GM10266 (cell line): ENCODE measurements around the gene PGM2L1.

Source experiments
- DNase-seq: peaks from one replicate; pipeline ENCODE4 v3.0.0; 2012; ENCODE audit errors: extremely low spot score
- TF ChIP-seq, protein P1 (sequence below): IDR thresholded peaks from 2 replicates; pipeline ENCODE4 v1.5.1; 2012; ENCODE audit warnings: mild to moderate bottlenecking, low read depth; ENCODE audit not compliant: control insufficient read depth, insufficient read depth; ENCODE audit errors: missing control alignments

PGM2L1 gene

DNA sequence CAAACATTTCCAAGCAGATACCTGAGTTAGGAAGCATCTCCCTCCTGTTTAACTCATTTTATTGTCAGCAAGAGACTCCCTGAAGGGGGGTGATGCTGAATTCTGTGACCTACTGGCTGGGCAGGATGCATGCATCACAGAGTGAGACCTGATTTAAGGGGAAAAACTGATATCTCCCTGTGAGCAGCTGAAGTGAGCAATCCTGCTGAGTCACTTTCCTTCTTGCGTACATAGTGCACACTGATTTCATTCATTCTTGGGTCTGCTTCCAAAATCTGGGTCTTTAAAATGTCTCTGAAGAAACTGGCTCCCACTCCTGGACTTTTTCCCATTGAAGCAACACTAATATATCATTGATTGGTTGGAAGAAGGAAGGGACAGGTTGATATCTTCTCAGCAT is 110.1 kb downstream of the PGM2L1 start:
- no peak for DNase-seq
- TF ChIP-seq, protein P1, sequence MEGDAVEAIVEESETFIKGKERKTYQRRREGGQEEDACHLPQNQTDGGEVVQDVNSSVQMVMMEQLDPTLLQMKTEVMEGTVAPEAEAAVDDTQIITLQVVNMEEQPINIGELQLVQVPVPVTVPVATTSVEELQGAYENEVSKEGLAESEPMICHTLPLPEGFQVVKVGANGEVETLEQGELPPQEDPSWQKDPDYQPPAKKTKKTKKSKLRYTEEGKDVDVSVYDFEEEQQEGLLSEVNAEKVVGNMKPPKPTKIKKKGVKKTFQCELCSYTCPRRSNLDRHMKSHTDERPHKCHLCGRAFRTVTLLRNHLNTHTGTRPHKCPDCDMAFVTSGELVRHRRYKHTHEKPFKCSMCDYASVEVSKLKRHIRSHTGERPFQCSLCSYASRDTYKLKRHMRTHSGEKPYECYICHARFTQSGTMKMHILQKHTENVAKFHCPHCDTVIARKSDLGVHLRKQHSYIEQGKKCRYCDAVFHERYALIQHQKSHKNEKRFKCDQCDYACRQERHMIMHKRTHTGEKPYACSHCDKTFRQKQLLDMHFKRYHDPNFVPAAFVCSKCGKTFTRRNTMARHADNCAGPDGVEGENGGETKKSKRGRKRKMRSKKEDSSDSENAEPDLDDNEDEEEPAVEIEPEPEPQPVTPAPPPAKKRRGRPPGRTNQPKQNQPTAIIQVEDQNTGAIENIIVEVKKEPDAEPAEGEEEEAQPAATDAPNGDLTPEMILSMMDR: no peak

DNA sequence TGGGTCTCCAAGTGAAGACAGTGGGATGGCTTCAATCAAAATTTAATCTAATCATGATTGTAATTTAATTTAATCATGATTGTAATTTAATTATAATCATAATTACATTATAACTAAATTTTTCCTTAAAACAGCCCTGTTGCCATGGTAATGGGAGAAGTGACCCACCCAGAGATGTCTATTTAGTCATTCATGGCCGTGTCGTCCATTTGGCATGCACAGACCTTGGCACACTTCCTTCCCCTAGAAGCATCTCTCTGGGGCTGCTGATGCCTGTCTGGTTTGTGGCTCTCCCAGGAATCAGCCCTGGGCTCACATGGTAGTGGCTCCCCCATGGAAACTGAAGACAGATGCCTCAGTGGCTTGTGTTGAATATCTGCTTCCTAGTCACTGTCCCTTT is 113.8 kb downstream of the PGM2L1 start:
- DNase-seq: no peak
- TF ChIP-seq, protein P1: no peak

DNA sequence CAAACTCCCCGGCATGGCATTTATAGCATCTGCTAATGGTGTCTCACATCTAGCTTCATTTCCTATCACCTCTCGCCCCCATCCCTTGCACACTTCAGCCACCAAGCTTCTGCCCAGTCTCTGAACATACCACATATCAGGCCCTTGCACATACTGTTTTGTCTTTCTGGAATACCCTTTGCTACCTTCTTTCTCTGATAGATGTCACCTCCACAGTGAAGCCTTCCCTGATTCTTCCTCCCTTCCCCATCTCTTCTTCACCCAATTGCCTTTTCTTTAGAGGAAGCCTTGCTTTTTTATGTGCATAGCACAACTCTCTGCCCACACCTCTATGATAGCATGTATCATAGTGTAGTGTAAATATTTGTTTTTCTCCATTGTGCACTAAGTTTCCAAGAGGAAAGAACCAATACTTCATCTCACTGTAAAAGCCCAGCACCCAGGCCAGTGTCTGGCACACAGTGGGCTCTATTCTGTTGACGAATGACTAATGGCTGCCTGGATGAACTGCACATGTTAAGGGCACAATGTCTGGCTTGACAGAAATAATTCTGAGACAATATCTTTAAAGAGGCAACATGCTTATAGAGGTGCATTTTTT is 114.6 kb downstream of the PGM2L1 start:
- TF ChIP-seq, protein P1: no peak
- DNase-seq: no peak

DNA sequence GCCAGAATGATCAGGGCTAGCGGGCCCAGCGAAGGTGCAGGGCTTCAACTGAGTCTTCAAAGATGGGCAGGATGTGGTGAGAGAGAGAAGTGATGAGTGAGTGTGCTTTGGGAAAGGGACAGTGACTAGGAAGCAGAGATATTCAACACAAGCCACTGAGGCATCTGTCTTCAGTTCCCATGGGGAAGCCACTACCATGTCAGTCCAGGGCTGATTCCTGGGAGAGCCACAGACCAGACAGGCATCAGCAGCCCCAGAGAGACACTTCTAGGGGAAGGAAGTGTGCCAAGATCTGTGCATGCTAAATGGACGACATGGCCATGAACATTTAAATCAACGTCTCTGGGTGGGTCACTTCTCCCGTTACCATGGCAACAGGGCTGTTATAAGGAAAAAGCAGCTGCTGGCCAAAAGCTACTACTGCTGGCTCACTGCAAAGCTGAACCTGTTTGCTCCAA is 115.3 kb downstream of the PGM2L1 start:
- TF ChIP-seq, protein P1: no peak
- DNase-seq: no peak

DNA sequence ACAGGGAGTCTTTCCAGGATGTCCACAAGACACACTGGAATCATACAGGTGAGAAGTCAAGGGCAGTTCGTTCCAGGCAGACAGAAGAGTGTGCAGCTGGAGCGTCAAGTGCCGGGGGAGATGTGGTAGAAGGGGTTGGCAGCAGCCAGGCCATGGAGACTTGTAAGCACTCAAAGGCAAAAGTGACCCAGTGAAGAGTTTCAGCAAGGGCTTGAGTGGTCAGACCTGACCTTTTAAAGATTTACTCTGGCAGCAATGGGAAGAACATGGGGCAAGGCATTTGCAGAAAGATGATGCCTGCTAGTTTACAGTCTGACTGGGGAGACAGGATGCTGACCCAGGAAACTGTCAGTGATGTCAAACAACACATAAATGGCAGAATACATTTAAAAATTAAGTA is 115.8 kb downstream of the PGM2L1 start:
- TF ChIP-seq, protein P1: no peak

DNA sequence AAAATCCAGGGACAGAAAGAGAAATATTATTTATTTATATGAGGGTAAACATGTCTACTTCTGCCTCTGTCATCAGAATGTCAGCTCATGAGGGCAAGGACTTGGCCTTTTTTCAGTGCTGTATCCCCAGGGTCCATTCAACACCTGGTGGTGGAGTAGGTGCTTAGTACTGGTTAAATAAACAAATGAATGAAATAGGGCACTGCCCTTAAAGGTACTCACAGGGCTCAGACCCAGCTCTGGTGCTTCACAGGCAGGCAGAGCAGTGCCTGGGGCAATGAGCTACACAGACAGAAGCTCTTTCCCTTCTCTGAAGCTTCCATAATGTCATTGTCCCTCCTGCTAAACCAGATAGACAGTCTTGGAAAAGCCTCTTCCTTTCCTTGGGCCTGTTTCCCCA is 117.7 kb downstream of the PGM2L1 start:
- TF ChIP-seq, protein P1: no peak
- no peak for DNase-seq

More for the DNA sequence above, 115.8 kb downstream of the PGM2L1 start:
- DNase-seq: no peak
